Cortex of kidney (tissue), 1 donor: ENCODE data around the gene METTL25B.

ENCODE experiments used
- DNase-seq: peaks from one replicate; lab custom pipeline; 2025; lab: John Stamatoyannopoulos, UW

Gene METTL25B

DNA sequence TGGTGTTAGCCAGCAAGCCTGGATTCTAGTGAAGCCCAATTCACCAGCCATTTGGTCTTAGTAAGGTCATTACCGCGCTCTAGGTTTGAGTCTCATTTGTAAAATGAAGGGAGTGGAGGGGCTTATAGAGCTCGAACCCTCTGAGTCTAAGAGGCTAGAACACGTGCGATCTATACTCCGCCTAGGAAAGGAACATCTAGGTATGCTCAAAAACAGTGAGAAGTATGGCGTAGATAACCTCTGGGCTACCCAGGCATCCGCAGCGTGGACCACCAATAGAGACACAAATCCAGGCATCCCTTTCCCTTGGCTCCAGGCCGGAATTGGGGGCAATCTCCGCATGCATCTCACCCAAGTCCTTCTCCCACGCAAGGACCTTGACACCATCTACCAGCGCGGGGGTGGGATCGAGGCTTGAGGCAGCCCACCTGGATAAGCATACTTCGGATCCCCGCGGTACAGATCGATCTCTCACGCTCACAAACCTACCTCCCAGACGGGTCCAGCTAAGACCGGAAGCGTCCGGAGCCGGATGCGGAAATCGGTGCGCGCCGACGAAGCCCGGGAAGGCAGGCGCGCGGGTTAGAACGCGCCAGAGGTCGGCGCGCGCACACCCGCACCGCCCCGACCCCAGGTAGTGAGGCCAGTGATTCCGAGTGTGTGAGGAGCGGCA, at the start of gene METTL25B:
Gene METTL25B, plus strand, starts transcription at position 544 of the 673 bp plus-strand sequence. CDS start 636 bp downstream, outside the sequence.
- no peak for DNase-seq

- no peak for DNase-seq
Measured at GRCh38 chr1:156680056-156680455, 48.2 kb upstream of the METTL25B start.

DNA sequence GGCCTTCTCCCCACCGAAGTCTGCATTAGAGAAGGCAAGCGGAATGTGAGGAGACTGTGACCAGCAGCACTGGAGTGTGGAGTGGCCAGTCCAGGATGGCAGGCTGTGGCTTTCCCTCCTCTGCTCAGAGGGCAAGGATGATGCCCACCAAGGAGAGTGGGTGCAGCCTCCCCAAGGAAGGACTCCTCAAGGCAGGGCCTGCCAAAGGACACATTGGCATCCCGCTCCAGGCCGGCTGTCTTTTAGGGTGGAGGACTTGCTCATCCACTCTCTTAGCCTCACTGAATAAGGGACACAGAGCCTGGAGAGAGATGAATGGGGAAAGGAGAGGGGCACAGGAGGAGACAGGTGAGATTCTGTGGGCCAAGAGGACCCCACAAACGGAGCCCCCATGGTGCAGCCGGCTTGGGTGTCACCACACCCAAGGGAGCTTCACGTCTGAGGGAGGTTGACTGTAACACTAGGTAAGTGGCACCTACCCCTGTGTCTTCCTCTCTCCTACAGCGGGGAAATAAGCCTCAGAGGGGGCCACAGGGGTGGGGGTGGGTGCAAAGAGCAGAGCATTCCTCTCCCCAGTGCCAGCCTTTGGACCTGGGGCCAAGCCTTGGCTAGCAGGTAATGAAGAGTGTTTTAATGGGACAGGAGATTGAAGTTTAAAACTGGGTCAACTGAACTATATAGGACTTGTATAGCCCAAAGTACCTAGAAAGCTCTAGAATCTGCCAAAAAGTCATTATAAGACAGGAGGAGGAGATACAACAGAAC, 46.9 kb upstream of the METTL25B start:
- no peak for DNase-seq

DNA sequence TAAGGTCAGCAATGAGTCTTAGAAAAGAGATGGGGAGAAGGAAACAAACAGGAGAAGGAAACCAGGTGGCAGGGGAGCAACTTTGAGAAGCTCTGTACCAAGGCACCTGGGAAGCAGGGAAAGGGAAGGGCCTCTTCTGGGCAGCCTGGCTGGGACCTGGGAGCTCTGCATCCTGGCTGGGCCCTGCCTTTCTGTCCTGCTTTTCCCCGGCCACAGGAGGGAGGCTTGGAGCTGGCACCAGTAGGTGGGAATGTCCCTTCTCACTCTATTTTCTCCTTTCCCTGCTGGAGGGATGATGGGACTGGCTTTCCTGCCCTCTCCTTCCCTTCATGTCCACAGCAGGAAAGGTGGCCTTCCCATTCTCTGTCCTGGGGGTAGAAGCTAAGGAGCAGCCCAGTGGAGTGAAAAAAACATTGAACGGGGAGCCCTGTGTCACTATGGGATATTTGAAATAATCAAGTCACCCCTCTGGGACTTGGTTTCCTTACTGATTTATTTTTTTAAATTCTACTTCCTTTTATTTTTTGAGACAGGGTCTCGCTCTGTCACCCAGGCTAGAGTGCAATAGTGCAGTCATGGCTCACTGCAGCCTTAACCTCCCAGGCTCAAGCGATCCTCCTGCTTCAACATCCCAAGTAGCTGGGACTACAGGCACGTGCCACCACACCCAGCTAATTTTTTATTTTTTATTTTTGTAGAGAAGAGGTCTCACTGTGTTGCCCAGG, 45.9 kb upstream of the METTL25B start:
- DNase-seq: no peak

- no peak for DNase-seq
Measured at GRCh38 chr1:156684227-156684782, 44.0 kb upstream of the METTL25B start.

GRCh38 chr1:156689035-156689952, 39.0 kb upstream of the METTL25B start:
- DNase-seq: no peak

GRCh38 chr1:156689953-156690674, 38.2 kb upstream of the METTL25B start:
- no peak for DNase-seq

DNA sequence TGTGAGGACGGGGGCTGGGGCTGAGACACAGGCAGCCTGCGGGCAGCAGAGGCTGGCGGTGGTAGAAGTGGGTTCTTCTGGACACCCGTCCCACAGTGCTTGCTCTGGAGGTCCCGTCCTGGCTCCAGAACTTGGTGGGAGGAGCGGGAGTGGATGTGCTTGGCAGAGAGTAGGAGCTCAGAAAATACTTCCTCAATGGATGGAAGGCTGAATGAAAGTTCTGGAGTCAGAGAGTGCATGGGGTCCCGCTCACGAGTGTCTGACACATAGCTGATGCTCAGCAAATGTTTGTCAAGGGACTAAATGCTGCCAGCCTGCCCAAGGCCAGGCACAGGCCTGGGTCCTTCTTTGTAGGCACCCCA, 37.6 kb upstream of the METTL25B start:
- DNase-seq: no peak

- DNase-seq: no peak
Measured at GRCh38 chr1:156691191-156691590, 37.1 kb upstream of the METTL25B start.

GRCh38 chr1:156691665-156692440, 36.4 kb upstream of the METTL25B start:
- DNase-seq: no peak

DNA sequence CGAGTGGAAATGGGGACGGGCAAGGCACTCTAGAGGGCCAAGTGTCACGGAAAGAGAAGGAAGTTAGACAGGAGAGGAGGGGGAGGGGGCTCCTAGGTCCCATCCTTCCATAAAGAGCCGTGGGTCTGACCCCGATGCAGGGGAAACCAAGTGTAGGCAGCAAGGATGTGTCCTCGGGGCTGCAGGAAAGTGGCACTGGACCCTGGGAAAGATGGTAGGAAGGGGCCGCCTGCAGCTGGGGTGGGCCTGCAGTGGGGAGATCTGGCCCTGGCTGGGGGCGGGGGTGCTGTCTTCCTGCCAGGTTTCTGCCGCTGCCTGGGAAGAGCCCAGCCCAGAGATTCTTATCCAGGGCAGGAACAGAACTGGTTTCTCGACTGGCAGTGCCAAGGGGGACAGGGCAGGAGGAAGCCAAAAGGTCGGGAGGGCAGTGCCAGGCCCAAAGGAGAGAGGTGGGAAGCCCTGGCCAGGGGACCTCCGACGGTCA, 35.8 kb upstream of the METTL25B start:
- DNase-seq: no peak

GRCh38 chr1:156692925-156693847, 35.1 kb upstream of the METTL25B start:
- no peak for DNase-seq

- no peak for DNase-seq
Measured at GRCh38 chr1:156693848-156694689, 34.2 kb upstream of the METTL25B start.

- no peak for DNase-seq
Measured at GRCh38 chr1:156694690-156694962, 33.6 kb upstream of the METTL25B start.

DNA sequence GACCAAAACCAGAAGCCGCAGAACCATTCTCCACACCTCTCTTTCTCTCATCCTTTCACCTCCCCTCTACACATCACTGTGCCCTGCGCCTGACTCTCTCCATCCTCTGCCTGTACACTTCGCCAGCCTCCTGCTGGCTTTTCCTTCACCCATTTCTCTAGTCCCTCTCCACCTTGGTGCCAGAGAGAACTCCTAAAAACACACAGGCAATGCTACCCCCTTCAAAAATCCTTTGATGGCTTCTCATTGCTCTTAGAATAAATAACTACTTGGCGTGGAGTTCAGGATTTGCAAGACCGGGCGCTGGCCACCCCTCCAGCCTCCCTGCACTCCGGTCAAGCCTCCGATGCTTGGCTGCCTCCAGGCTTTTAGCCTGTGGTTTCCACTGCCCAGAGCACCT, 31.5 kb upstream of the METTL25B start:
- no peak for DNase-seq

- no peak for DNase-seq
Measured at GRCh38 chr1:156697481-156697880, 30.8 kb upstream of the METTL25B start.

GRCh38 chr1:156698995-156699394, 29.3 kb upstream of the METTL25B start:
- DNase-seq: no peak
